Measurements from ENCODE around the gene GOLGA8B.
"Not testable (repeated sequence)": the region's sequence is repeated elsewhere in the genome, so short reads cannot be mapped to it uniquely, and the experiment has no call there.

The GOLGA8B gene

DNA sequence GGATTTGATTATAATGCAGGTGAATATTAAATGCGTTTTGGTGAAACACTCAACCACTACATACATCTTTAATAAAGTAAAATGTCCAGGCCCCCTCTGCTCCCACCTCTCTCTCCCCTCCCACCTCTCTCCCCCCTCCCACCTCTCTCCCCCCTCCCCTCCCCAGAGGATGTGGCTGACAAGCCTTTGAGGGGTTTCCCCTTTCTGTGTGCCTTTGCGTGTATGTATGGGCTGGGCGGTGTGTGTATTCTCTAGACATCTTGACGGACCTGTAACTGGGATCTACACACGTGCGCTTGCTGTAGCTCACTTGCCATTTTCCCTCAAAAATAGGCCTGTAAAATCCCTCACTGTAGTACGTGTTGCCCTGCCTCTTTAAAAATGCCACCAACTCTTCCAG, 28.3 kb downstream of the GOLGA8B start:
- DNase-seq, result not testable (repeated sequence)

DNA sequence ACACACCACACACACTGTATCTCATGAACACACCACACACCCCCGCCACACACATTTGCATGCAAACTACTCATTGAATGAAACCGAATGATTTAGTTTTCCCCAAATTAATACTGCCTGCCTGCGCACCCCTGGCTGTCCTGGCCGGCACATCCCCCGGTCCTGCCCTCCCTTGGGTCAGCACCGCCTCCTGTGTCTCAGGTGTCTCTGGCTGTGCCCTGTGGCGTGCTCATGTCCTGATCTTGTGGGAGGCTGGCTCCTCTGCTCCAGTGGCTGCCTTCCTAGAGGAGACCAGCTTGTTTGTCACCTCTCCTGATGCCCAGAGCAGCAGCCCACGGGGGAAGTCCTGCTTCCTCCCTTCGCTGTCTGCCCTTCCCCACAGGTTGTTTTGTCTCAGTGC, 28.7 kb downstream of the GOLGA8B start:
- DNase-seq, result not testable (repeated sequence)

DNA sequence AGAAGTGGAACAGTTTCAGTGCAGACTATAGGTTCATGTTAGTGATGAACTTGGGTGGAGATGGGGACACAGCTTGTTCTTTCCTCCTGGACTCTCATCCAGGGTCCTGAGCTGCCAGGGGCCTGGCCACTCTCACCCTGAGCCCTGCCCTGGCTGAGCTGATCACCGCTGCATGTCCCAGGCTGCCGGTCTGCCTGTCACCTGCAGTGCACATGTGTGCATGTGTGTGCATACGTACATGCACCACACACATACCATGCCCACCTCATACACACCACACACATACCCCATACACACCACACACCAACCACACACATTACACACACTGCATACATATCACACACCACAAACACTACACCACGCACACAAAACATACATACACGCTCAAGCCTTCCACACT, 29.3 kb downstream of the GOLGA8B start:
- not testable (repeated sequence) for DNase-seq

DNA sequence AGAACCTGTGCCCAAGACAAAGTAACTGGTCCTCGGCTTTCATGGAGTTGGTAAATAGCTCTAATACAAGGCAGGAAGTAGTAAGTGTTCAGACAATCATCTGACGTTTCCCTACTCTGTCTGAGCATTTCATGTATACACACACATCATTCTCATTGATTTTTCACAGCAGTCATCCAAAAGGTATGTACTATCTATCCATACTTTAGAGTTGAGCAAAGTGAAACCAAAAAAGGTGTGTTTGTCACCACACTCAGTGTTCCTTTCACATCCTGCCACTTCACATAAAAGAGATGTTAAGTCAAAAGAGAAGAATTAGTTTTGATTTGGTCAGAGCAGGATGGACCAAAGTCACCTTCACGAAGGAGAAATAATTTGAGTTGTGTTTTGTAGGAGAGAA, 33.3 kb downstream of the GOLGA8B start:
- DNase-seq, result not testable (repeated sequence)

DNA sequence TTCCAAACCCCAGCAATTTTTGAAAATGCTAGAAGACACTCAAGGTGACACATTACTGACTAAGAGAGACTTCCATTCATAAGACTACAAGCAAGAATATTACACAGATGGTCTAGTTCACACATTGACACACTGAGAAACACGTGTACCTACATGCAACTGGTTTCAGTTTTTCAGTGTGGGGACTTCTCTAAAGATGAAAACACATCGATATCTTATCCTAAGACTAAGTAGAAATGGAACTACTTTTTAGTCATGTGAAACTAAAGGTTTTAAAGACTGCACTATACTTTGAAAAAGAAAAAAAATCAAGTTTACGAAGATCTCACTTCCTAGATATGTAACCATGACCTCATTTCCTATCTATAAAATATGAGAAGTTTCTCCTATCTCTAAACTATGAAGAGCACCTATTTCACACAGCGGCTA, 34.1 kb downstream of the GOLGA8B start:
- not testable (repeated sequence) for DNase-seq

DNA sequence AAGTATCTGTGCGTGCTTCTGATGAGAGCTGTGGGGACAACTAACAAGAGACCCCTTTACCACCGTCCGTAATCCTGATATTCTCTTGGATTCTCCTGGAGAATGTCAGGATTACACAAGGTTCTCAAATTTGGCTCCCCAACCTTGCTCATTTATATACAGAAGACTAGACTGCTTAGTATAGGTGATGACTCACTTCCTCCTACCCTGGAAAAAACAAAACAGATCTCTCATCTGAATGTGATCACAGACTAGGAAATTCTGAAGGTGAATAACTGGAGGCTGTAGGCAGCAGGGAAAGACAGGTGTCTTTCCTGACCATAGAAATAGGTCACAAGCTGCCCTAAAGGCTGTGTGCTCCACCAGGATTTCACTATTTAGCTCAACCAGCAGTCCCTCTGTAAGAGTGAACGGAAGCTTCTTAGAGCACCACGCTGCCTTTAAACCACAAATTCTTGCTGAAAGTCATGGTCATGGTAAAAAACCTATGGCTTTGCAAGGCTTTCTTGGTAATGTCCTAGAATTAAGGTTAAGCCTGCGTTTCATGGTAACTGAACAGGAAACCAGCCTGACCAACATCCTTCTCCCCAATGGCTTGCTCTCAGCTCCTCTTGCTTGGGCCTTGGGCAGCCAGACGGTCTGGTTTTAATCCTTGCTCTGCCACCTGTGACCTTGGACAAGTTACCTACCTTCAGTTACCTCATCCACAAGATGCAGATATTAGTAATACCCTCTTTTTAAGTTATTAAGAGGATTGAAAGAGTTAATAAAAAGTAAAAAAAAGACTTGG, 39.4 kb downstream of the GOLGA8B start:
- DNase-seq, result not testable (repeated sequence)

DNA sequence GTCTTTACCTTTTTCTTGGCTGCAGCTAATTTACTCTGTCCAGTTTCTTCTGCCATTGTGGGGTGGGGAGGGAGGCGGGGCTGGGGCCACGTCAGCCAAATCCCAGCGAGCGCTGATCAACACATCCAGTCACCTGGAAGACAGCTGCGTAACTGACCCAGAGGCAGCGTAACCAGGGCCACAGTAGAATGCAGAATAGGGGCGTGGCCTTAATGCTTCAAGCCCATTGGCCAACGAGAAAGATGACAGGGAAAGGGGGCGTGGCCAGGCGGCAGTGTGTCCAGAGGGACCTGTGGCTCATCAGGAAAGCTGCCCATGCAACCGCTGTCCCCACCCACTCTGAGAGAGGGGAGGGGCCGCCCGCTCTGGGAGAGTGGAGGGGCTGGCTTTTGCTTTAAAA, 47.6 kb downstream of the GOLGA8B start:
- DNase-seq, result not testable (repeated sequence)
